Measurements from ENCODE around the gene EEF1E1.
"Not testable (repeated sequence)": the region's sequence is repeated elsewhere in the genome, so short reads cannot be mapped to it uniquely, and the experiment has no call there.

The EEF1E1 gene

GRCh38 chr6:8057793-8058192, 44.6 kb downstream of the EEF1E1 start:
- Mint-ChIP-seq H3K4me3 (no peak overlapping the region), H3K9me3 (no peaks in the 10 kb centered on the region), H3K36me3 (peaks cover 21% of the 10 kb centered on the region), H3K4me1 (peaks cover 17% of the 10 kb centered on the region), H3K27ac (peak overlapping the region; percentile 51), H3K27me3 (no peaks in the 10 kb centered on the region)

- H3K4me1 Mint-ChIP-seq, result peaks cover 13% of the 10 kb centered on the region
- no peak overlapping the region for H3K4me3 Mint-ChIP-seq
- H3K27ac Mint-ChIP-seq, result no peak overlapping the region
- peaks cover 20% of the 10 kb centered on the region for H3K36me3 Mint-ChIP-seq
- no peaks in the 10 kb centered on the region for H3K9me3 Mint-ChIP-seq
- H3K27me3 Mint-ChIP-seq, result no peaks in the 10 kb centered on the region
These were observed 45.1 kb downstream of the EEF1E1 start for GRCh38 chr6:8057263-8057662.

GRCh38 chr6:8054276-8054675, 48.1 kb downstream of the EEF1E1 start:
- Mint-ChIP-seq H3K36me3 (peaks cover 17% of the 10 kb centered on the region), H3K4me3 (no peak overlapping the region), H3K4me1 (peaks cover 12% of the 10 kb centered on the region), H3K27ac (no peak overlapping the region), H3K9me3 (no peaks in the 10 kb centered on the region), H3K27me3 (no peaks in the 10 kb centered on the region)

- Mint-ChIP-seq H3K4me3 (no peak overlapping the region), H3K27ac (no peak overlapping the region), H3K4me1 (peaks cover 14% of the 10 kb centered on the region), H3K36me3 (peaks cover 33% of the 10 kb centered on the region), H3K27me3 (no peaks in the 10 kb centered on the region), H3K9me3 (peaks cover 7% of the 10 kb centered on the region)
These were observed 54.6 kb downstream of the EEF1E1 start for GRCh38 chr6:8047541-8048292.

GRCh38 chr6:8045769-8046168, 56.6 kb downstream of the EEF1E1 start:
- H3K4me1 Mint-ChIP-seq, result peaks cover 10% of the 10 kb centered on the region
- H3K4me3 Mint-ChIP-seq, H3K9me3 Mint-ChIP-seq, H3K27me3 Mint-ChIP-seq, H3K27ac Mint-ChIP-seq: not testable (repeated sequence)
- peaks cover 36% of the 10 kb centered on the region for H3K36me3 Mint-ChIP-seq

- Mint-ChIP-seq H3K4me3 (no peak overlapping the region), H3K9me3 (peaks cover 7% of the 10 kb centered on the region), H3K27ac (no peak overlapping the region), H3K4me1 (peaks cover 10% of the 10 kb centered on the region), H3K36me3 (peaks cover 46% of the 10 kb centered on the region), H3K27me3 (no peaks in the 10 kb centered on the region)
These were observed 59.1 kb downstream of the EEF1E1 start for GRCh38 chr6:8043221-8043620.

GRCh38 chr6:8041913-8042583, 60.3 kb downstream of the EEF1E1 start:
- Mint-ChIP-seq H3K9me3 (peaks cover 7% of the 10 kb centered on the region), H3K36me3 (peaks cover 46% of the 10 kb centered on the region), H3K4me3 (no peak overlapping the region), H3K27me3 (no peaks in the 10 kb centered on the region), H3K27ac (no peak overlapping the region), H3K4me1 (peaks cover 15% of the 10 kb centered on the region)

- H3K36me3 Mint-ChIP-seq, result peaks cover 43% of the 10 kb centered on the region
- H3K9me3 Mint-ChIP-seq, H3K4me3 Mint-ChIP-seq, H3K27me3 Mint-ChIP-seq, H3K27ac Mint-ChIP-seq: not testable (repeated sequence)
- H3K4me1 Mint-ChIP-seq, result peaks cover 67% of the 10 kb centered on the region
These were observed 68.2 kb downstream of the EEF1E1 start for GRCh38 chr6:8034107-8034506.

GRCh38 chr6:8030920-8031319, 71.4 kb downstream of the EEF1E1 start:
- Mint-ChIP-seq H3K36me3 (peaks cover 28% of the 10 kb centered on the region), H3K9me3 (no peaks in the 10 kb centered on the region), H3K27ac (peak overlapping the region; percentile 14), H3K4me1 (peaks cover 60% of the 10 kb centered on the region), H3K27me3 (no peaks in the 10 kb centered on the region), H3K4me3 (no peak overlapping the region)

All from activated naive CD4-positive, alpha-beta T cell treated with anti-CD3 and anti-CD28 coated beads, Interleukin-2, amount 50 U/mL, for 24 hours (primary cell).